Activated CD4-positive, alpha-beta T cell treated with anti-CD3 and anti-CD28 coated beads for 36 hours (primary cell): Measurements from ENCODE around the gene THADA. TPM values are rescaled to one million over a fixed set of nuclear protein-coding genes. Genes with fewer than 3 reads are reported as not detected.

ENCODE experiments used
- ATAC-seq: fragments of 200-7000 bp; cut with Tn5 transposase; one replicate; pipeline ENCODE4 v1.10.0; 2021; ENCODE audit warnings: mild to moderate bottlenecking, moderate library complexity
- CTCF ChIA-PET: fragments of 350-600 bp; sonication (Branson Sonifier 250); formaldehyde crosslinking; loops from one replicate; lab custom pipeline; 2021; ENCODE audit warnings: antibody characterized with exemption; lab: Charles Lee
- POLR2A ChIA-PET: fragments of 350-600 bp; sonication (Branson Sonifier 250); formaldehyde crosslinking; loops from one replicate; lab custom pipeline; 2021; ENCODE audit warnings: antibody characterized with exemption, inconsistent platforms; lab: Charles Lee
- DNase-seq: peaks from one replicate; pipeline ENCODE4 v3.0.0-alpha.2; 2020
- H3K27ac Mint-ChIP-seq: one replicate; pipeline ENCODE4 v1.8.0; 2021; ENCODE audit warnings: mixed read lengths
- H3K27me3 Mint-ChIP-seq: one replicate; pipeline ENCODE4 v1.8.0; 2021; ENCODE audit warnings: mixed read lengths
- H3K36me3 Mint-ChIP-seq: one replicate; pipeline ENCODE4 v1.8.0; 2021; ENCODE audit warnings: low read depth, mixed read lengths
- H3K4me1 Mint-ChIP-seq: one replicate; pipeline ENCODE4 v1.8.0; 2021; ENCODE audit warnings: mixed read lengths
- H3K4me3 Mint-ChIP-seq: one replicate; pipeline ENCODE4 v1.8.0; 2021; ENCODE audit warnings: mild to moderate bottlenecking, moderate library complexity, mixed read lengths
- H3K9me3 Mint-ChIP-seq: one replicate; pipeline ENCODE4 v1.8.0; 2021; ENCODE audit warnings: low read depth, mixed read lengths
- intact Hi-C, 2 experiments: fragments of 100-400 bp; cut with DNase I in 1 of 2; cut with micrococcal nuclease in 1 of 2; formaldehyde crosslinking; loops; one replicate each; pipeline versions ENCODE4 v1.14.2 to v1.15.1; 2022 to 2024; cut with DNase I, micrococcal nuclease
- total RNA-seq, 2 experiments: library from RNA; stranded (reverse); gene quantifications; one replicate each; pipeline ENCODE4 v1.2.3, GENCODE V29; 2021

Gene THADA
- total RNA-seq, 2 experiments from 2014 or later, result 32.5 to 36.6 TPM

GRCh38 chr2:43199492-43200488 lies 396.0 kb downstream of the THADA start:
- Mint-ChIP-seq H3K4me3 (no peak overlapping the region), H3K27me3 (no peaks in the 10 kb centered on the region), H3K4me1 (peaks cover 37% of the 10 kb centered on the region), H3K27ac (no peak overlapping the region), H3K36me3 (peaks cover 3% of the 10 kb centered on the region), H3K9me3 (no peaks in the 10 kb centered on the region)
- CTCF ChIA-PET, result interaction anchor here (0.6 to 1.2 kb wide), 4 partner anchors 16 to 277 kb away, joined by 3 read pairs; no protein-coding TSS in a partner anchor
- intact Hi-C loops, result no loop called here
- no peak for ATAC-seq
- no peak for DNase-seq
- POLR2A ChIA-PET, result no interaction called here

GRCh38 chr2:43198263-43198662 lies 397.6 kb downstream of the THADA start:
- peaks cover 52% of the 10 kb centered on the region for H3K4me1 Mint-ChIP-seq
- POLR2A ChIA-PET, result no interaction called here
- ATAC-seq (no peak), DNase-seq (no peak)
- intact Hi-C loops, result no loop called here
- no peaks in the 10 kb centered on the region for H3K9me3 Mint-ChIP-seq
- no peaks in the 10 kb centered on the region for H3K27me3 Mint-ChIP-seq
- CTCF ChIA-PET, result no interaction called here
- H3K4me3 Mint-ChIP-seq, result no peak overlapping the region
- H3K27ac Mint-ChIP-seq, result no peak overlapping the region
- peaks cover 3% of the 10 kb centered on the region for H3K36me3 Mint-ChIP-seq

- H3K27ac Mint-ChIP-seq, result peak overlapping the region; percentile 93
- H3K4me1 Mint-ChIP-seq, result peaks cover 58% of the 10 kb centered on the region
- peaks cover 3% of the 10 kb centered on the region for H3K36me3 Mint-ChIP-seq
- ChIA-PET POLR2A (interaction anchor here (0.9 kb wide), 2 partner anchors 23 to 30 kb away, joined by 3 to 4 read pairs; no protein-coding TSS in a partner anchor), CTCF (interaction anchor here (1.3 kb wide), 1 partner anchor 32 kb away, joined by 3 read pairs; no protein-coding TSS in a partner anchor)
- no peaks in the 10 kb centered on the region for H3K27me3 Mint-ChIP-seq
- ATAC-seq (no peak), DNase-seq (no peak)
- H3K4me3 Mint-ChIP-seq, result peak overlapping the region; percentile 37
- no peaks in the 10 kb centered on the region for H3K9me3 Mint-ChIP-seq
- intact Hi-C loops, result no loop called here
Observed at GRCh38 chr2:43197588-43197896, 398.3 kb downstream of the THADA start.

GRCh38 chr2:43196768-43197587 lies 398.9 kb downstream of the THADA start:
- peaks cover 3% of the 10 kb centered on the region for H3K36me3 Mint-ChIP-seq
- peaks cover 60% of the 10 kb centered on the region for H3K4me1 Mint-ChIP-seq
- no peaks in the 10 kb centered on the region for H3K27me3 Mint-ChIP-seq
- ChIA-PET CTCF (interaction anchor here (1.3 to 6.6 kb wide), 2 partner anchors 25 to 32 kb away, joined by 3 to 62 read pairs; no protein-coding TSS in a partner anchor), POLR2A (interaction anchor here (0.9 kb wide), 2 partner anchors 23 to 30 kb away, joined by 3 to 4 read pairs; no protein-coding TSS in a partner anchor)
- intact Hi-C loops, result no loop called here
- peak overlapping the region; percentile 93 for H3K27ac Mint-ChIP-seq
- ATAC-seq (peak; percentile 8), DNase-seq (peak; percentile 53)
- H3K4me3 Mint-ChIP-seq, result peak overlapping the region; percentile 37
- H3K9me3 Mint-ChIP-seq, result no peaks in the 10 kb centered on the region

- peaks cover 3% of the 10 kb centered on the region for H3K36me3 Mint-ChIP-seq
- H3K4me1 Mint-ChIP-seq, result peaks cover 57% of the 10 kb centered on the region
- H3K9me3 Mint-ChIP-seq, result no peaks in the 10 kb centered on the region
- no peaks in the 10 kb centered on the region for H3K27me3 Mint-ChIP-seq
- peak overlapping the region; percentile 75 for H3K4me3 Mint-ChIP-seq
- POLR2A ChIA-PET, result interaction anchor here (0.8 to 2.2 kb wide), 7 partner anchors 19 to 64 kb away, joined by 3 to 17 read pairs (median 5); partner anchors contain the start of gene ZFP36L2
- no peak for DNase-seq
- CTCF ChIA-PET, result interaction anchor here (0.5 to 6.6 kb wide), 11 partner anchors 8 to 1168 kb away, joined by 3 to 62 read pairs (median 4); partner anchors contain the start of genes CAMKMT and ZFP36L2
- no peak for ATAC-seq
- H3K27ac Mint-ChIP-seq, result peak overlapping the region; percentile 95
- intact Hi-C loops, result loop anchor here in 1 of 2 experiments (1.0 to 2.0 kb wide), 2 partner anchors 26 to 57 kb away; no protein-coding TSS in a partner anchor
Observed at GRCh38 chr2:43194121-43194869, 401.5 kb downstream of the THADA start.

- Mint-ChIP-seq H3K4me1 (peaks cover 60% of the 10 kb centered on the region), H3K27ac (peak overlapping the region; percentile 95), H3K9me3 (no peaks in the 10 kb centered on the region), H3K27me3 (no peaks in the 10 kb centered on the region), H3K4me3 (peak overlapping the region; percentile 75), H3K36me3 (peaks cover 3% of the 10 kb centered on the region)
- ChIA-PET CTCF (interaction anchor here (1.0 to 6.6 kb wide), 5 partner anchors 14 to 66 kb away, joined by 4 to 62 read pairs (median 26); no protein-coding TSS in a partner anchor), POLR2A (interaction anchor here (1.4 to 2.2 kb wide), 2 partner anchors 19 to 63 kb away, joined by 4 to 17 read pairs; no protein-coding TSS in a partner anchor)
- intact Hi-C loops, result loop anchor here in 1 of 2 experiments (1.0 to 2.0 kb wide), 2 partner anchors 27 to 57 kb away; no protein-coding TSS in a partner anchor
- no peak for DNase-seq
- no peak for ATAC-seq
Observed at GRCh38 chr2:43193652-43194120, 402.2 kb downstream of the THADA start.

- H3K9me3 Mint-ChIP-seq, result no peaks in the 10 kb centered on the region
- H3K4me3 Mint-ChIP-seq, result peak overlapping the region; percentile 75
- DNase-seq, result no peak
- POLR2A ChIA-PET, result interaction anchor here (0.6 kb wide), 1 partner anchor 42 kb away, joined by 6 read pairs; no protein-coding TSS in a partner anchor
- H3K27ac Mint-ChIP-seq, result peak overlapping the region; percentile 95
- intact Hi-C loops, result no loop called here
- H3K36me3 Mint-ChIP-seq, result peaks cover 3% of the 10 kb centered on the region
- no peaks in the 10 kb centered on the region for H3K27me3 Mint-ChIP-seq
- H3K4me1 Mint-ChIP-seq, result peaks cover 60% of the 10 kb centered on the region
- CTCF ChIA-PET, result interaction anchor here (0.8 to 6.6 kb wide), 11 partner anchors 13 to 66 kb away, joined by 3 to 62 read pairs (median 7); no protein-coding TSS in a partner anchor
- no peak for ATAC-seq
Observed at GRCh38 chr2:43192744-43193651, 402.8 kb downstream of the THADA start.

- peak overlapping the region; percentile 7 for H3K27ac Mint-ChIP-seq
- CTCF ChIA-PET, result interaction anchor here (0.6 to 6.6 kb wide), 12 partner anchors 12 to 95 kb away, joined by 3 to 62 read pairs (median 6); no protein-coding TSS in a partner anchor
- peak; percentile 71 for DNase-seq
- no peaks in the 10 kb centered on the region for H3K27me3 Mint-ChIP-seq
- no peak overlapping the region for H3K4me3 Mint-ChIP-seq
- peaks cover 64% of the 10 kb centered on the region for H3K4me1 Mint-ChIP-seq
- H3K9me3 Mint-ChIP-seq, result no peaks in the 10 kb centered on the region
- peaks cover 3% of the 10 kb centered on the region for H3K36me3 Mint-ChIP-seq
- POLR2A ChIA-PET, result interaction anchor here (0.6 kb wide), 1 partner anchor 41 kb away, joined by 6 read pairs; no protein-coding TSS in a partner anchor
- no peak for ATAC-seq
- intact Hi-C loops, result no loop called here
Observed at GRCh38 chr2:43191947-43192516, 403.8 kb downstream of the THADA start.
